Testis (tissue), 3 donors: ENCODE measurements around the gene ADAM10. TPM values are rescaled to one million over a fixed set of nuclear protein-coding genes. Genes with fewer than 3 reads are reported as not detected.

Experiments
- DNase-seq: peaks from one replicate; pipeline ENCODE4 v3.0.0-alpha.2; 2019
- H3K27ac ChIP-seq, 2 donors: fragments of 200-600 bp; sonication (generic); one replicate each; pipeline ENCODE4 v1.5.1; 2019
- H3K27me3 ChIP-seq: fragments of 200-600 bp; sonication (generic); one replicate; pipeline ENCODE4 v1.5.1; 2019
- H3K36me3 ChIP-seq: fragments of 200-600 bp; sonication (generic); one replicate; pipeline ENCODE4 v1.5.1; 2017; ENCODE audit warnings: low read depth; ENCODE audit errors: missing control alignments
- H3K4me1 ChIP-seq: fragments of 200-600 bp; sonication (generic); one replicate; pipeline ENCODE4 v1.5.1; 2019
- H3K4me3 ChIP-seq, 2 donors: fragments of 200-600 bp; sonication (generic); one replicate each; pipeline ENCODE4 v1.5.1; 2017 to 2019
- H3K9me3 ChIP-seq: fragments of 200-600 bp; sonication (generic); one replicate; pipeline ENCODE4 v1.5.1; 2017
- CTCF ChIP-seq, 3 experiments: fragments of 450-650 bp in 2 of 3; fragments of 200-600 bp in 1 of 3; sonication (generic) in 1 of 3; IDR thresholded peaks; one replicate each; pipeline ENCODE4 v1.5.1; 2016 to 2019; ENCODE audit warnings: antibody characterized with exemption in 3 of 3, mild to moderate bottlenecking in 2 of 3, moderate library complexity in 1 of 3
- POLR2A ChIP-seq: fragments of 450-650 bp; IDR thresholded peaks from one replicate; pipeline ENCODE4 v1.6.1; 2017; ENCODE audit warnings: antibody characterized with exemption, mild to moderate bottlenecking, moderate library complexity
- WGBS, 2 donors: methylation state at CpG; one replicate each; pipeline ENCODE4 v1.1.5; 2018; 5-methylcytosine and 5-hydroxymethylcytosine counted together
- intact Hi-C: fragments of 100-400 bp; cut with DNase I; formaldehyde crosslinking; loops from one replicate; pipeline ENCODE4 v1.15.1; 2023; ENCODE audit warnings: low total_unique reads
- polyA plus RNA-seq: library from polyadenylated mRNA; stranded (reverse); fragments of 350-450 nt; fragmentation: Illumina TruSeq; extraction: RNeasy Lipid Tissue Mini Kit (QIAGEN cat#74804); gene quantifications from one replicate; pipeline ENCODE4 v1.2.3, GENCODE V29; 2014; ENCODE audit warnings: low read depth, low replicate concordance; ENCODE audit not compliant: insufficient read depth
- total RNA-seq, 2 donors: library from RNA; depleted of rRNA; stranded (reverse); fragments of >200 nt; gene quantifications; one replicate each; pipeline ENCODE4 v1.2.3, GENCODE V29; 2016

The ADAM10 gene
- total and polyA plus RNA-seq, 3 donors from 2014 or later: 46.2 to 65.5 (median 58.7) TPM

GRCh38 chr15:58748852-58749531, 515 bp downstream of the ADAM10 start:
- Histone ChIP-seq H3K4me1 (peaks cover 13% of the 10 kb centered on the region), H3K36me3 (no peaks in the 10 kb centered on the region), H3K4me3 (peak overlapping the region; percentile 82 to 92), H3K27ac (peak overlapping the region; percentile 95 to 97), H3K27me3 (no peaks in the 10 kb centered on the region), H3K9me3 (no peaks in the 10 kb centered on the region)
- peak; percentile 65 for DNase-seq
- intact Hi-C loops: loop anchor here (1.0 kb wide), 1 partner anchor 22 kb away; the partner anchor contains the start of gene MINDY2
- 0% methylated on average over 26 to 40 of the region's 81 CpGs for WGBS, 2 donors
- TF ChIP-seq CTCF (IDR thresholded peaks at IDR 0.05) (no peak), POLR2A (no peak)

GRCh38 chr15:58748040-58748851, 1.3 kb downstream of the ADAM10 start:
- intact Hi-C loops: no loop called here
- no peak for DNase-seq

DNA sequence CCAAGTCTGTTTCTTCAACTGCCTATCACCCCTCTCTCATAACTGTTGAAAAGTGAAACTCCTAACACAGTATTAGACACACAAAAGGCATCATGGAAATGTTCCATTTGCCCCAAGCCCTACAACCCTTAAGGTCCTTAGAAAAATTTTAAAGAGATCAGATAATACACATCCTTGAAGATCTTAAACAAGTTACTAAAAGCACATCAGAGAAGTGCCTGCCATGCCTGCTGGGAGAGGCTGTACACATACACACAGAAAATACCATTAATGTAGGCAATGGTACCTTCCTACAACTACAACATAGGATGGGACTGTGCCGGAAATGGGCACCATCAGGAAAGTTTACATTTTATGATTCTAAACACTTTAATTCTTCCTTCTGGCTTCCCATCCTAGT, 3.3 kb downstream of the ADAM10 start:
- no peaks in the 10 kb centered on the region for H3K27me3 ChIP-seq
- peaks cover 18% of the 10 kb centered on the region for H3K4me1 ChIP-seq
- 78 to 89% methylated on average over 1 of the region's 1 CpG for WGBS, 2 donors
- H3K27ac ChIP-seq: no peak overlapping the region
- H3K36me3 ChIP-seq: no peaks in the 10 kb centered on the region
- TF ChIP-seq POLR2A: no peak
- no peak for TF ChIP-seq CTCF (IDR thresholded peaks at IDR 0.05)
- no peak for DNase-seq
- intact Hi-C loops: no loop called here
- H3K9me3 ChIP-seq: no peaks in the 10 kb centered on the region
- H3K4me3 ChIP-seq: no peak overlapping the region

More at GRCh38 chr15:58748040-58748851, 1.3 kb downstream of the ADAM10 start:
- Histone ChIP-seq H3K27me3 (no peaks in the 10 kb centered on the region), H3K4me3 (peak overlapping the region; percentile 82 to 92), H3K4me1 (peaks cover 13% of the 10 kb centered on the region), H3K9me3 (no peaks in the 10 kb centered on the region), H3K36me3 (no peaks in the 10 kb centered on the region), H3K27ac (peak overlapping the region; percentile 95 to 97)
- 2% methylated on average over 14 of the region's 14 CpGs for WGBS, 2 donors
- TF ChIP-seq POLR2A (no peak), CTCF (IDR thresholded peaks at IDR 0.05) (no peak)

- H3K4me3 ChIP-seq: no peak overlapping the region
- DNase-seq: no peak
- H3K36me3 ChIP-seq: no peaks in the 10 kb centered on the region
- H3K27me3 ChIP-seq: no peaks in the 10 kb centered on the region
- H3K9me3 ChIP-seq: no peaks in the 10 kb centered on the region
- H3K27ac ChIP-seq: no peak overlapping the region
- no peak for TF ChIP-seq CTCF (IDR thresholded peaks at IDR 0.05)
- no peak for TF ChIP-seq POLR2A
- peaks cover 18% of the 10 kb centered on the region for H3K4me1 ChIP-seq
- intact Hi-C loops: no loop called here
- WGBS, 2 donors: 76 to 88% methylated on average over 5 of the region's 5 CpGs
These were observed 6.5 kb downstream of the ADAM10 start for GRCh38 chr15:58742819-58743502.
